Mesothelial cell of epicardium (in vitro differentiated cells): ENCODE data around the gene SLC7A14. TPM values are rescaled to one million over a fixed set of nuclear protein-coding genes. Genes with fewer than 3 reads are reported as not detected.

Source experiments
- DNase-seq, 2 experiments: peaks; one replicate each; pipeline ENCODE4 v3.0.0; 2021; ENCODE audit warnings: low spot score in 2 of 2; ENCODE audit not compliant: unreplicated experiment in 2 of 2
- H3K27ac Mint-ChIP-seq: 2 replicates; pipeline ENCODE4 v1.8.0; 2021; ENCODE audit warnings: mixed read lengths
- H3K27me3 Mint-ChIP-seq: 2 replicates; pipeline ENCODE4 v1.8.0; 2021; ENCODE audit warnings: low read depth, mixed read lengths
- H3K36me3 Mint-ChIP-seq: 2 replicates; pipeline ENCODE4 v1.8.0; 2021; ENCODE audit warnings: mixed read lengths
- H3K4me1 Mint-ChIP-seq: 2 replicates; pipeline ENCODE4 v1.8.0; 2021; ENCODE audit warnings: mixed read lengths
- H3K4me3 Mint-ChIP-seq: 2 replicates; pipeline ENCODE4 v1.8.0; 2021; ENCODE audit warnings: mild to moderate bottlenecking, moderate library complexity, mixed read lengths
- H3K9me3 Mint-ChIP-seq: 2 replicates; pipeline ENCODE4 v1.8.0; 2021; ENCODE audit warnings: mixed read lengths
- total RNA-seq: library from RNA; stranded (reverse); gene quantifications from 3 replicates; pipeline ENCODE4 v1.2.1, GENCODE V29; 2021
- TF ChIP-seq, protein P1 (sequence below): fragments of 200-600 bp; sonication (generic); IDR thresholded peaks from one replicate; pipeline ENCODE4 v1.5.0; 2021; ENCODE audit warnings: antibody characterized with exemption; ENCODE audit not compliant: unreplicated experiment

SLC7A14 gene
- total RNA-seq, 1 donor from 2014 or later, result 6.6 TPM

DNA sequence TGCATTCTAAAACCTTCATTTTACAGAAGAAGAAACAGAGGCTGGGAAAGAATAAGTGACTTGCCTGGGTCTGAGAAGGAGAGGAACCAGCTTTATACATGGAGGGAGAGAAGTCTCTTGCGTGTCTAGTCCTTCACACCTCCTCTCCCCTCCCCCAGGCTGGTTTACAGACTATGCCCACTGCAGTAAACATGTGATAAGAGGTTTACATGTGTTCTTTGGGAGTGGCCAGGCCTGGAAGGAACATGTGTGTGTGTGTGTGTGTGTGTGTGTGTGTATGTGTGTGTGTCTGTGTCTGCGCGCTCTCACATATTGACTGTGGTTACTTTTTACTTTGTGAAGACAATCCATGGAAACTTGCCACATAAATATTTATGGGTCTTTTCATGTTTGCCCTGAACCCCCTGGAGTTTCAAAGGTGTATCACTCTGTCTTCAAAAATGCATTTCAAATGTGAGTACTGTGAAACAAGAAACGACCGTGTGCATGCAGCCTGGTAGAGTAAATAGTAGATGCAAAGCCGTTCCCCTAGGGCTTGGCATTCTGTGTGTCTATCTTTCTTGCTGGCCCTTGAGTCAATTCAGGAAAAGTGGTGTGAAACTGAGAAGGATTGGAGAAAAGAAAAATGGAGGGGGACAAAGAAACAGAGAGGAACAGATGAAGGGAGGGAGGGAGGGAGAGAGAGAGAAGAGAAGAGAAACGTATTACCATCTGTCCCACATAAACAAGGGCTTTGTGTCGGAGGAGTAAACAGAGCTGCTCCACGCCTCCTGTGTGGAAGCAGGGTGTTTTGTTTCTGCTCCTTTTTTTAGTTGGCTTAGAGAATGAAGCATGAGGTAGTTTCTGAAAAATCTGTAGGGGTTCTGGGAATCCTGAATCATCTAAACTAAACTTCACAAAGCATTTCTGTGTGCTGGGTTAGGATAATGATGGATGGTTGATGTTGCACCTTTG is 115.5 kb downstream of the SLC7A14 start:
- Mint-ChIP-seq H3K4me1 (peaks cover 91% of the 10 kb centered on the region), H3K9me3 (no peaks in the 10 kb centered on the region), H3K4me3 (no peak overlapping the region), H3K36me3 (no peaks in the 10 kb centered on the region), H3K27ac (peak overlapping the region; percentile 94), H3K27me3 (no peaks in the 10 kb centered on the region)
- no peak for DNase-seq
- TF ChIP-seq, protein P1, sequence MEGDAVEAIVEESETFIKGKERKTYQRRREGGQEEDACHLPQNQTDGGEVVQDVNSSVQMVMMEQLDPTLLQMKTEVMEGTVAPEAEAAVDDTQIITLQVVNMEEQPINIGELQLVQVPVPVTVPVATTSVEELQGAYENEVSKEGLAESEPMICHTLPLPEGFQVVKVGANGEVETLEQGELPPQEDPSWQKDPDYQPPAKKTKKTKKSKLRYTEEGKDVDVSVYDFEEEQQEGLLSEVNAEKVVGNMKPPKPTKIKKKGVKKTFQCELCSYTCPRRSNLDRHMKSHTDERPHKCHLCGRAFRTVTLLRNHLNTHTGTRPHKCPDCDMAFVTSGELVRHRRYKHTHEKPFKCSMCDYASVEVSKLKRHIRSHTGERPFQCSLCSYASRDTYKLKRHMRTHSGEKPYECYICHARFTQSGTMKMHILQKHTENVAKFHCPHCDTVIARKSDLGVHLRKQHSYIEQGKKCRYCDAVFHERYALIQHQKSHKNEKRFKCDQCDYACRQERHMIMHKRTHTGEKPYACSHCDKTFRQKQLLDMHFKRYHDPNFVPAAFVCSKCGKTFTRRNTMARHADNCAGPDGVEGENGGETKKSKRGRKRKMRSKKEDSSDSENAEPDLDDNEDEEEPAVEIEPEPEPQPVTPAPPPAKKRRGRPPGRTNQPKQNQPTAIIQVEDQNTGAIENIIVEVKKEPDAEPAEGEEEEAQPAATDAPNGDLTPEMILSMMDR, result no peak

DNA sequence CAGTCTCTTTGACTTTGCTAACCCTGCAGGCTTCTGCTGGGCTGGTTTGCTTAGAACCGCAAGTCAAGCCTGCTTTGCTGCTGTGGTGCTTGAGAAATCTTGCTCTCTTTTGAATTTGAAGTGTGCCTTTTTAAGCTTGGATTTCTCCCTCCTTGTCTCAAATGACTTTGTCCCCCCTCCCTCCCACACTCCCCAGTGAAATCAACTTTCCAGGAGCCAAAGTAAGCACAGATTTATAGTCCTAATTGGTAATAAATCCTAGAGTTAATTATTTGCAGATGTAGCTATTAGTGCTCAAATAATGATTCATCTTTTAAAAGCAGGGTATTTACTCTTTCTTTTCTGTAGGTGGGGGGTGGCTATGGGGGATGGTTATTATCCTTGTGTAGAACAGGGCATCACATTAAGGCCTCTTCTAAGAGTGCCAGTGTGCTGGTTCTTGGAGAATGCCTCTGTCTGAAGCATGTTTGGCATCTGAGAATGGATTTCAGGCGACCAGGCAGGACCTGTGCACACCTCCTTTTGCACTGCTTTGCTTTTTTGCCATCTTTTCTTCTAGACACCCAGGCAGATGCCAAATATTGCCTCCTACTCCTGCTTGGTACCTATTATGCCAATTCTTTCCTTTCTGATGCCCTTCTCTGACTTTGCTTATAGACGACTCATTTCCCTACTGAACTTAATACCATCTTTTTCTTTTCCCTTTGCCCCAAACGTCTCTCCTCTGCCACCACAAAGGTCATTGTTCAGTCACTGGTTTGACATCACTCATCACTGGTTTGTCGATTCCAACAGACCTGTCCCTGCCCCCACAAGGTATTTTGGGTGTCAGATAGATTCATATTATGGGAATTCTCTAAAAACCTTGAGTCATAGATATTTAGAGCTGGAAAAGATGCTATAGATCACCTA is 116.5 kb downstream of the SLC7A14 start:
- TF ChIP-seq, protein P1, result no peak
- DNase-seq, result no peak
- no peaks in the 10 kb centered on the region for H3K27me3 Mint-ChIP-seq
- H3K4me1 Mint-ChIP-seq, result peaks cover 89% of the 10 kb centered on the region
- no peak overlapping the region for H3K4me3 Mint-ChIP-seq
- no peaks in the 10 kb centered on the region for H3K9me3 Mint-ChIP-seq
- H3K36me3 Mint-ChIP-seq, result no peaks in the 10 kb centered on the region
- H3K27ac Mint-ChIP-seq, result peak overlapping the region; percentile 94

DNA sequence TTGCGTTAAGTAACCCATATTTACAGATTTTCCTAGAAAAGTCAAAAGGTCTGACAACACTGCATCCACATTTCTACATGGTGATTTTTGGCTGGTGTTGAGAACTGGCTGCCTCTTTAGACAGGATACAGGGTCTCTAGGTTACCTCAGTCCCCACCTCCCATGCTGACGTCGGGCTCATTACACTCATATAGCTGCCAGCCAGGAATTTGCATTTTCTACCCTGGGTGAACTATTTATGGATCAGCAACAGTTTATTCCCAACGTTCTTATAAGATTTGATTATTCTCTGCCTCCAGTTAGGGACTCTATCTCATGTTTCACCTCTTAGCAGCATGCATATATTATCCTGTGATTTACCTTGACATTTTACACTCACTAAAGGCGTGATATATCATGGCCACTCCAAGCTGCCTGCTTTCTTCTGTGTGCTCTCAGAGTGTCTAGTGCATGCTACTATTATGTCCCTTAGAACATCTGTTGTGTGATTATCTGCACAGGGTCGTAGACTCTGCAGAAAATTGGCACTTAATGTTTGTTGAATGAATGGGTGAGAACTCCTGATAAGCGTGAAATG is 118.2 kb downstream of the SLC7A14 start:
- Mint-ChIP-seq H3K4me3 (no peak overlapping the region), H3K27ac (peak overlapping the region; percentile 71), H3K4me1 (peaks cover 87% of the 10 kb centered on the region), H3K9me3 (no peaks in the 10 kb centered on the region), H3K36me3 (no peaks in the 10 kb centered on the region), H3K27me3 (no peaks in the 10 kb centered on the region)
- no peak for DNase-seq
- TF ChIP-seq, protein P1, result no peak

DNA sequence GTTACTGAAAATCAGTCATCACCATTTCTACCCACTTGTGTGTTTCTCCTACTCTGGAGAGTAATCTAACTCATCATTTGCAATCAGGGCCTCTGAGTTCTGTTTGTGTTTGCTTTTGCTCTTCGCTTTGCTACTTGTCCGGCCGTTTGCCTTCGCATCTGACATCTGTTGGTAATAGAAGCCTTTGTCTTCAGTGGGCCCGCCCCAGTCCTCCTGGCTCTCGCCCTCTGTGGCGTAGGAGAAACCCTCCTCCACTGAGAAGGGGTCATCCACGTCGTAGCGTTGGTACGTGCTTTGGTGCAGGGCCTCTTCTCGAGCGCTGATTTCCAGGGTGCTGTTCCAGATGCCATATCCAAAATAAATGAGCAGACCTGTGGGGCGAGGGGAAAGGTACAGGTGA is 118.9 kb downstream of the SLC7A14 start:
- Mint-ChIP-seq H3K27ac (peak overlapping the region; percentile 85), H3K27me3 (no peaks in the 10 kb centered on the region), H3K4me1 (peaks cover 87% of the 10 kb centered on the region), H3K36me3 (no peaks in the 10 kb centered on the region), H3K9me3 (no peaks in the 10 kb centered on the region), H3K4me3 (no peak overlapping the region)
- TF ChIP-seq, protein P1, result no peak
- DNase-seq, result no peak

DNA sequence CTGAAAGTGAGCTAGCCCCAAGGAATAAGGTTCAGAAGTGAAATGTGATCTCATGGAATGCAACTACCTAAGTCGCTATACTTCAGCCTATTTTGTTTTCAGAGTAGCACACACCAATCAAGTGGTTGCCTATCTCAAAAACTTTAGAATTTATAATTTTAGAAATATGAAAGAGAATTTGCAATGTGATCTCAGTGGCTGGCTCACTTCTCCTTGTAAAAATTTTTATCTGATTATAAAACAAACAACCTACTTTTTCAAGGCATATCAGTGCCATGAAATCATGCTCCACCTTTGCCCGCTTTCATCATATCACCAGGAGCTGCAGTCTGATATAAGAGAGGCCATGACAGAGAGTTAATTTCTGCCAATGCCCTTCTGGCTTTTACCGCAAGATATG is 119.9 kb downstream of the SLC7A14 start:
- no peaks in the 10 kb centered on the region for H3K36me3 Mint-ChIP-seq
- TF ChIP-seq, protein P1, result no peak
- H3K4me3 Mint-ChIP-seq, result no peak overlapping the region
- peak overlapping the region; percentile 90 for H3K27ac Mint-ChIP-seq
- peaks cover 89% of the 10 kb centered on the region for H3K4me1 Mint-ChIP-seq
- H3K27me3 Mint-ChIP-seq, result no peaks in the 10 kb centered on the region
- DNase-seq, result no peak
- no peaks in the 10 kb centered on the region for H3K9me3 Mint-ChIP-seq
